ENCODE results near the gene SF3B4.

Gene SF3B4

GRCh38 chr1:149928401-149928724 lies 760 bp upstream of the SF3B4 start:
- TF ChIP-seq, protein P1, sequence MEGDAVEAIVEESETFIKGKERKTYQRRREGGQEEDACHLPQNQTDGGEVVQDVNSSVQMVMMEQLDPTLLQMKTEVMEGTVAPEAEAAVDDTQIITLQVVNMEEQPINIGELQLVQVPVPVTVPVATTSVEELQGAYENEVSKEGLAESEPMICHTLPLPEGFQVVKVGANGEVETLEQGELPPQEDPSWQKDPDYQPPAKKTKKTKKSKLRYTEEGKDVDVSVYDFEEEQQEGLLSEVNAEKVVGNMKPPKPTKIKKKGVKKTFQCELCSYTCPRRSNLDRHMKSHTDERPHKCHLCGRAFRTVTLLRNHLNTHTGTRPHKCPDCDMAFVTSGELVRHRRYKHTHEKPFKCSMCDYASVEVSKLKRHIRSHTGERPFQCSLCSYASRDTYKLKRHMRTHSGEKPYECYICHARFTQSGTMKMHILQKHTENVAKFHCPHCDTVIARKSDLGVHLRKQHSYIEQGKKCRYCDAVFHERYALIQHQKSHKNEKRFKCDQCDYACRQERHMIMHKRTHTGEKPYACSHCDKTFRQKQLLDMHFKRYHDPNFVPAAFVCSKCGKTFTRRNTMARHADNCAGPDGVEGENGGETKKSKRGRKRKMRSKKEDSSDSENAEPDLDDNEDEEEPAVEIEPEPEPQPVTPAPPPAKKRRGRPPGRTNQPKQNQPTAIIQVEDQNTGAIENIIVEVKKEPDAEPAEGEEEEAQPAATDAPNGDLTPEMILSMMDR (IDR thresholded peaks at IDR 0.05; ENCODE audit: extremely low read depth, insufficient read depth, missing control alignments), result no peak
- DNase-seq (ENCODE audit: low spot score), result no peak
- in situ Hi-C loops (cut with MboI; ENCODE audit: low pct_unique_long_range_greater_than_20kb, low sequenced_read_pairs, unreplicated experiment), result no loop called here

DNA sequence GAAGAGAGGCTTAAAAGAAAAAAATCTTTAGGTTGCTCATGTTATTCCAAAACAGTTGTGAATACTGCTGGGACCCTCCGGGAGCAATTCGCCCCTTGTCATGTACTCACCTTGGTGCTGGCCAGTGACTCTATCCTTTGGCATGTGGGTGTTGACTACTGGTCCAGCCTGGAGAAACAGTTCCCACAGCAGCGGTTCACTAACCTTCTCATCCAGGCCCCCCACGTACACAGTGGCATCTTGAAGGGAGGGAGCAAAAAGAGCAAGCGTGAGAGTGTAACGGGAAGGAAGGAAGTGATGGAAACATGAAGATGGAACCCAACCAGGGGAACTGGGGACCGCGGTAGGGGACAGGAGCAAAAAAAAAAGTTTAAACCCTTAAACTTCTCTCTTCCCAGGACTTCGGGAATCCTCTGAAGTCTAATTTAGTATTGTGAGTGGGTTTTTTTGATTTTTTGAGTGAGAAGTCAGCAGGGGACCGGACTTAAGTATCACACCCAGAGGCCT lies 494 bp downstream of the SF3B4 start:
- TF ChIP-seq, protein P1 (IDR thresholded peaks at IDR 0.05; ENCODE audit: extremely low read depth, insufficient read depth, missing control alignments), result no peak
- no peak for DNase-seq (ENCODE audit: low spot score)
- in situ Hi-C loops (cut with MboI; ENCODE audit: low pct_unique_long_range_greater_than_20kb, low sequenced_read_pairs, unreplicated experiment), result no loop called here

DNA sequence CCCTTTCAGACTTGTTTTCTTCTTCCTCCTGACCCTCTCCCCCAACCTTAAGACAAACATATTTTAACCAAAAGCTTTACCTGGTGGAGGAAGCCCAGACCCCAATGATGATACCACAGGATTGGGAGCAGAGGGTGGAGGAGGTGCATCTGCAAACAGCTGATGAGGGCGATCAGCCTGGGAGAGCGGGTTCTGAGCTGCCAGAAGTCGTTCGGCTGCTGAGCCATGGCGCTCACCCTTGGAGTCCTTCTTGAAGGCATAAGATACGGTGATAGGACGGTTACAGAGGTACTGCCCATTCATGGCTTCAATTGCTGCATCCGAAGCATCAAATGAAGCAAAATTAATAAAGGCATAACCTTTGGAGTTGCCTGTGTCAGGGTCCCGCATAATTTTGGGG lies 1.3 kb downstream of the SF3B4 start:
- TF ChIP-seq, protein P1 (IDR thresholded peaks at IDR 0.05; ENCODE audit: extremely low read depth, insufficient read depth, missing control alignments), result no peak
- in situ Hi-C loops (cut with MboI; ENCODE audit: low pct_unique_long_range_greater_than_20kb, low sequenced_read_pairs, unreplicated experiment), result no loop called here
- DNase-seq (ENCODE audit: low spot score), result no peak

DNA sequence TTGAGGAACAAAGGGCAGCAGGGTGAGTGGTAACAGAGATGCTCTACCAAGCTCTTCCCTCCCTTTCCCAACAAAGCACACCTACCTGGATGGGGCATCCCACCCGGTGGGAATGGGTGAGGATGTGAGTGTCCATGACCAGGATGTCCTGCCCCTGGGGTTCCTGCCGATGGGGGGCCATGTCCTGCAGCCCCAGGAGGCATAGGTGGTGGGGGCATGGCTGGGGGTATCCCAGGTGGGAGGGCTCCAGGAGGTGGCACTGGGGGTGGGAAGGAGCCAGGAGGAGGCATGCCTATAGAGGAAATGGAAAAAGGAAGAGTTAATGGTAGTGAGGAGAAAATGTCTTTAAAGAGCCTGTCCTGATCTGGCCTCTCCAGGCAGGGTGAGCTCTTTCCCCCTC lies 1.9 kb downstream of the SF3B4 start:
- TF ChIP-seq, protein P1 (IDR thresholded peaks at IDR 0.05; ENCODE audit: extremely low read depth, insufficient read depth, missing control alignments), result no peak
- in situ Hi-C loops (cut with MboI; ENCODE audit: low pct_unique_long_range_greater_than_20kb, low sequenced_read_pairs, unreplicated experiment), result no loop called here
- DNase-seq (ENCODE audit: low spot score), result no peak

DNA sequence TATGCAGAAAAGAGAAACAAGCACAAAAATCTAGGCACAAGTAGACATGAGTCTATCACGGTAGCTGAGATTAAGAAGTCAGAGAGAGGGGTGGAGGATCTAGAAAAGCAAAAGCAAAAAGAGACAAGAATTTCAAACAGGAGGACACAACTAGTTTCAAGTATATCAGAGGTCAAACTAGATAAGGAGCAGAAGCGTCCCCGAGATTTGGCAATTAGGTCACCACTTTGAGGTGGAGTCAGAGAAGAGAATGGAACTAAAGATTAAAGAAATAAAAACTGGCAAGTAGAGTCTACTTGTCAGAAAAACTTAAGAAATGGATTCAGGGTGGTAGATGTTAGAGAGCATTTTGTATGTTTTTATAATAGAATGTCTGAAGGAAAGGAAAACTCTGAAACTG lies 2.3 kb downstream of the SF3B4 start:
- TF ChIP-seq, protein P1 (IDR thresholded peaks at IDR 0.05; ENCODE audit: extremely low read depth, insufficient read depth, missing control alignments), result no peak
- DNase-seq (ENCODE audit: low spot score), result no peak
- in situ Hi-C loops (cut with MboI; ENCODE audit: low pct_unique_long_range_greater_than_20kb, low sequenced_read_pairs, unreplicated experiment), result no loop called here

GRCh38 chr1:149923626-149924025 lies 4.0 kb downstream of the SF3B4 start:
- TF ChIP-seq, protein P1 (IDR thresholded peaks at IDR 0.05; ENCODE audit: extremely low read depth, insufficient read depth, missing control alignments), result no peak
- DNase-seq (ENCODE audit: low spot score), result no peak
- in situ Hi-C loops (cut with MboI; ENCODE audit: low pct_unique_long_range_greater_than_20kb, low sequenced_read_pairs, unreplicated experiment), result no loop called here
